Heart left ventricle (tissue), 16 donors: ENCODE results near the gene MRGPRX2. TPM values are rescaled to one million over a fixed set of nuclear protein-coding genes. Genes with fewer than 3 reads are reported as not detected.

Experiments used
- ATAC-seq, 4 donors: fragments of 200-7000 bp; cut with Tn5 transposase; one replicate each; pipeline ENCODE4 v1.9.1; 2020 to 2022; ENCODE audit warnings: moderate library complexity in 4 of 4, mild to moderate bottlenecking in 3 of 4, moderate number of reproducible peaks in 1 of 4
- DNase-seq, 5 donors: peaks; one replicate each; pipeline ENCODE4 v3.0.0-alpha.2; 2020
- H3K27ac ChIP-seq, 12 donors: fragments of 200-600 bp; sonication (generic) in 4 of 12; one replicate each; pipeline versions ENCODE4 v1.5.0 to v1.8.0; 2016 to 2022; ENCODE audit warnings: mild to moderate bottlenecking in 2 of 12
- H3K27me3 ChIP-seq, 9 donors: fragments of 200-600 bp; sonication (generic) in 2 of 9; one replicate each; pipeline versions ENCODE4 v1.5.1 to v1.8.0; 2016 to 2022; ENCODE audit warnings: mild to moderate bottlenecking in 3 of 9
- H3K36me3 ChIP-seq, 9 donors: fragments of 200-600 bp; sonication (generic) in 2 of 9; one replicate each; pipeline versions ENCODE4 v1.5.0 to v1.8.0; 2018 to 2022; ENCODE audit warnings: mild to moderate bottlenecking in 2 of 9
- H3K4me1 ChIP-seq, 12 donors: fragments of 200-600 bp; sonication (generic) in 4 of 12; one replicate each; pipeline versions ENCODE4 v1.5.0 to v1.8.0; 2016 to 2022; ENCODE audit warnings: mild to moderate bottlenecking in 3 of 12
- H3K4me3 ChIP-seq, 12 donors: fragments of 200-600 bp; sonication (generic) in 4 of 12; one replicate each; pipeline versions ENCODE4 v1.5.0 to v1.8.0; 2017 to 2022; ENCODE audit warnings: mild to moderate bottlenecking in 9 of 12, moderate library complexity in 4 of 12
- H3K9me3 ChIP-seq, 12 donors: fragments of 200-600 bp; sonication (generic) in 4 of 12; one replicate each; pipeline versions ENCODE4 v1.5.0 to v1.8.0; 2016 to 2022; ENCODE audit warnings: mild to moderate bottlenecking in 1 of 12
- CTCF ChIP-seq, 12 donors: fragments of 200-600 bp; sonication (generic) in 4 of 12; IDR thresholded peaks; one replicate each; pipeline versions ENCODE4 v1.5.0 to v1.8.0; 2018 to 2022; ENCODE audit warnings: antibody characterized with exemption in 12 of 12, mild to moderate bottlenecking in 5 of 12
- POLR2A ChIP-seq, 2 donors: fragments of 450-650 bp; IDR thresholded peaks; one replicate each; pipeline ENCODE4 v1.6.1; 2017; ENCODE audit warnings: antibody characterized with exemption in 2 of 2, mild to moderate bottlenecking in 2 of 2, moderate library complexity in 2 of 2
- WGBS, 4 donors: extraction: QIAGEN DNeasy Blood & Tissue Kit in 2 of 4; methylation state at CpG; one replicate each; pipeline versions ENCODE4 v1.1.5 to v1.1.7; 2013 to 2018; 5-methylcytosine and 5-hydroxymethylcytosine counted together
- intact Hi-C, 10 donors: fragments of 100-400 bp; cut with DNase I; formaldehyde crosslinking; loops; one replicate each; pipeline versions ENCODE4 v1.11.1 to v1.14.2; 2022
- polyA plus RNA-seq, 2 donors: library from polyadenylated mRNA; stranded (reverse); fragments of 200-250 nt; gene quantifications; one replicate each; pipeline ENCODE4 v1.2.3, GENCODE V29; 2013
- total RNA-seq, 9 donors: library from RNA; depleted of rRNA in 2 of 9; stranded (reverse); fragments of >200 nt in 2 of 9; fragmentation: NEBNext Ultra II Directional in 3 of 9; extraction: Animal tissue kit (Norgen Biotek cat#: 25700) in 3 of 9; gene quantifications; one replicate each; pipeline versions ENCODE4 v1.1.0 to v1.2.4, GENCODE V29; 2016 to 2023
- donor health status: ischemic (EF 13 %, LVEDD 7.1; RV severe dilation, severe dysfunction).
- donor health status: healthy with polysubstance abuse.
- donor health status: DM: no; HTN: yes; CAD: no.
- donor health status: DM: no; HTN: no; CAD: no.
- donor health status: ischemic (EF 25% LVEDD 6.9; RV normal size, moderate dysfunction).
- donor health status: ischemic (EF 25% LVEDD 5.7; RV mildly dilated, moderate dysfunction).
- donor health status: healthy.
- donor health status: DM: yes; HTN: yes; CAD: no.
- donor health status: ischemic (EF 35%, LVEDD 5.7; RV mildly dilated, moderate dysfunction).
- donor health status: nonischemic (EF 11% LVEDD 7.7; RV severe dilation, severe dysfunction).
- donor health status: DM: yes; HTN: yes; CAD: no.
- donor health status: PGD.
- donor health status: ischemic (EF 29% LVEDD 5.4; RV normal size, mild dysfunction).
- donor health status: nonischemic (EF 23%, LVEDD 6.1; RV moderate dilation, normal function).

MRGPRX2 gene
- total and polyA plus RNA-seq, 11 donors = 0.13 TPM; not detected in 10

DNA sequence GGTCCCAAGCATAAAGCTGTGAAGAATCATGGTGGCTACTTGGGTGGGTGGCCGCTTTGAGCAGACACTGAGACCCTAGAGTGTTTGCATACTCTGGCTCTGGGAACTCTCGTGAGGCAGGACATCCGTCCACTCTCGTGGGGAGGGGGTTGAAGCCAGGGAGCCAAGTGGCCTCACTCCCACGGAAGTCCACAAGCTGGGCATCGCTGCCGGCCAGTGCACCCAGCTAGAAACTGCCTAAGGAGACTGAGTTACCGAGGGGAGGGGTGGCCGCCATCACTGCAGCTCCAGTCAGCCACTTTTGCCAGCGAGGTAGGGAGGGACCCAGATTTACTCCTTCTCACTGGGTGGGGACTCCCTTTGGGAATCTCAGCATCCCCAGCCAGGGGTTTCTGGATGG is 20.5 kb downstream of the MRGPRX2 start:
- TF ChIP-seq CTCF (IDR thresholded peaks at IDR 0.05) = no peak
- no peak for TF ChIP-seq POLR2A (IDR thresholded peaks at IDR 0.05)

DNA sequence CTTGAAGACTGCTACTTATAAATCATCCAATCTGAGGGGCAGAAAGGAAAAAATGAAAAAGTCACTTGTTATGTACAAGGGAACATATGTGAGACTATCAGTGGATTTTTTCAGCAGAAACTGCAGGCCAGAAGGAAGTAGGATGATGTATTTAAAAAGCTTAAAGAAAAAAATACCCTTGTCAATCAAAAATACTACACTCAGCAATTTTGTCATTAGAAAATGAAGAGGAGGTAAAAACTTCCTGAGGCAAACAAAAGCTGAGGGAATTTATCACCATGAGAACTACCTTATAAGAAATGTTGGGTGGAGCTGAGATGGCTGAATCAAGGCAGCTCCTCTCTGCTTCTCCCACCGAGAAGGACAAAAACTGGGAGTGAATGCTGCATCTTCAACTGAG is 21.1 kb downstream of the MRGPRX2 start:
- Histone ChIP-seq H3K4me1 (no peaks in the 10 kb centered on the region), H3K27ac (no peak overlapping the region), H3K36me3 (no peaks in the 10 kb centered on the region), H3K9me3 (peaks cover 0 to 13% (median 2%) of the 10 kb centered on the region in 12 donors), H3K27me3 (no peaks in the 10 kb centered on the region), H3K4me3 (no peak overlapping the region)
- WGBS, 4 donors = 73 to 87% (median 84%) methylated on average over 1 of the region's 1 CpG
- TF ChIP-seq POLR2A (IDR thresholded peaks at IDR 0.05) (no peak), CTCF (IDR thresholded peaks at IDR 0.05) (no peak)
- DNase-seq = no peak
- intact Hi-C loops = no loop called here
- ATAC-seq = no peak

More for the DNA sequence above, 20.5 kb downstream of the MRGPRX2 start:
- intact Hi-C loops = no loop called here
- H3K27me3 ChIP-seq = no peaks in the 10 kb centered on the region
- WGBS, 4 donors = 78 to 89% (median 86%) methylated on average over 4 to 10 of the region's 10 CpGs
- no peaks in the 10 kb centered on the region for H3K4me1 ChIP-seq
- ATAC-seq = no peak
- H3K9me3 ChIP-seq = peaks cover 0 to 13% (median 2%) of the 10 kb centered on the region in 12 donors
- no peaks in the 10 kb centered on the region for H3K36me3 ChIP-seq
- H3K4me3 ChIP-seq = no peak overlapping the region
- H3K27ac ChIP-seq = no peak overlapping the region
- DNase-seq = no peak

- no peaks in the 10 kb centered on the region for H3K36me3 ChIP-seq
- WGBS, 4 donors = 70 to 74% (median 72%) methylated on average over 2 of the region's 2 CpGs
- ATAC-seq (no peak), DNase-seq (no peak)
- H3K4me3 ChIP-seq = no peak overlapping the region
- H3K27ac ChIP-seq = no peak overlapping the region
- H3K9me3 ChIP-seq = peaks cover 0 to 2% (median 0%) of the 10 kb centered on the region in 12 donors
- TF ChIP-seq POLR2A (IDR thresholded peaks at IDR 0.05) = no peak
- TF ChIP-seq CTCF (IDR thresholded peaks at IDR 0.05) = no peak
- no peaks in the 10 kb centered on the region for H3K4me1 ChIP-seq
- intact Hi-C loops = no loop called here
- H3K27me3 ChIP-seq = no peaks in the 10 kb centered on the region
Observed at GRCh38 chr11:19032990-19033389, 27.5 kb downstream of the MRGPRX2 start.

DNA sequence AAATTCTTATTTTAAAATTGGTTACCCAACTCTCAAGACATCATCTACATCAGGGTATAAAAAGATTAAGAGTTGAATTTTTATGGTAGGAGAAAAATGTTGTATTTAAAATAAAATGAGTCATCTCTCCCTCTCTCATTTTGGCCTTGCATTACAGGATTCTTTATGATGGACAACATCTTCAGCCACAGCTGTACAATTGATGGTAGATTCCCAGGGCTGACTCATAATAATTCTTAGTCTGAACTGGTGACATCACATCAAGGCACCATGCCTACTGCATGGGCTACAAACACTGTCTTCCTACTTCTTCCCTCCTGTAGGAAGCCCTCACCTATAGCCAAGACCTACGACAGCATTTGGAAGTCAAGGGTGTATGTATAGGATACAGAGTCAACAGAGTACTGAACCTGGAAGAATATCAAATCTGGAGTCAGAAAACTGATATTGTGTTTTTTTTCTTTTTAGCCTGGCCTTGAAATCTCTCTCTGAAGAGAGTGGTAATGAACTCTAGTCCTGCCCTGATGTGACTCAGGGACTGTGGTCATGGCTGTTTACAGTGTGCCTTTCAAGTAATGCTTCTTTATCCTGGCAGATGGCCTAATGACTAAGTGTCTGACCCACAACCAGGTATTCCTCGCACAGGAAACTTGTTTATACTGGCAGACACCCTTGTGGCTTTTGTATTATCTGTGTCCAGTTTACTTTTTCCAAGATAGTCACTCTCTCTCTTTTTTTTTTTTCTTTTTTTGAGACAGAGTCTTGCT is 32.5 kb downstream of the MRGPRX2 start:
- Histone ChIP-seq H3K4me3 (no peak overlapping the region), H3K27ac (no peak overlapping the region), H3K9me3 (peaks cover 0 to 2% (median 0%) of the 10 kb centered on the region in 12 donors), H3K36me3 (no peaks in the 10 kb centered on the region), H3K4me1 (peaks cover 0 to 6% (median 0%) of the 10 kb centered on the region in 12 donors), H3K27me3 (peaks cover 0 to 6% (median 0%) of the 10 kb centered on the region in 9 donors)
- ATAC-seq = no peak
- WGBS, 4 donors = 64 to 83% (median 79%) methylated on average over 2 of the region's 2 CpGs
- no peak for DNase-seq
- intact Hi-C loops = no loop called here
- TF ChIP-seq POLR2A (IDR thresholded peaks at IDR 0.05) (no peak), CTCF (IDR thresholded peaks at IDR 0.05) (no peak)
